Left colon (tissue), 2 donors: ENCODE data around the gene SEPTIN2. TPM values are rescaled to one million over a fixed set of nuclear protein-coding genes. Genes with fewer than 3 reads are reported as not detected.
"Not testable (repeated sequence)": the region's sequence is repeated elsewhere in the genome, so short reads cannot be mapped to it uniquely, and the experiment has no call there.

ENCODE experiments used
- ATAC-seq: fragments of 200-7000 bp; cut with Tn5 transposase; one replicate; pipeline ENCODE4 v1.9.1; 2020; ENCODE audit warnings: mild to moderate bottlenecking, moderate library complexity
- DNase-seq, 2 donors: peaks; one replicate each; pipeline ENCODE4 v3.0.0-alpha.2; 2020
- intact Hi-C, 2 donors: fragments of 100-400 bp; cut with DNase I in 1 of 2; cut with micrococcal nuclease in 1 of 2; formaldehyde crosslinking; loops; one replicate each; pipeline versions ENCODE4 v1.11.2 to v1.14.0; 2022; cut with DNase I, micrococcal nuclease
- total RNA-seq, 2 donors: library from RNA; stranded (reverse); fragmentation: NEBNext Ultra II Directional; extraction: Animal tissue kit (Norgen Biotek cat#: 25700); gene quantifications; one replicate each; pipeline ENCODE4 v1.2.1, GENCODE V29; 2021
- donor health status: DM: no; HTN: no; CAD: no.
- donor health status: DM: yes; HTN: yes; CAD: no.

The SEPTIN2 gene
- total RNA-seq, 2 donors from 2014 or later = 245 to 254 TPM

DNA sequence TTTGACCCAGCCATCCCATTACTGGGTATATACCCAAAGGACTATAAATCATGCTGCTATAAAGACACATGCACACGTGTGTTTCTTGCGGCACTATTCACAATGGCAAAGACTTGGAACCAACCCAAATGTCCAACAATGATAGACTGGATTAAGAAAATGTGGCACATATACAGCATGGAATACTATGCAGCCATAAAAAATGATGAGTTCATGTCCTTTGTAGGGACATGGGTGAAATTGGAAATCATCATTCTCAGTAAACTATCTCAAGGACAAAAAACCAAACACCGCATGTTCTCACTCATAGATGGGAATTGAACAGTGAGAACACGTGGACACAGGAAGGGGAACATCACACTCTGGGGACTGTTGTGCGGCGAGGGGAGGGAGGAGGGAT, 81.1 kb downstream of the SEPTIN2 start:
- DNase-seq, intact Hi-C loops, ATAC-seq: not testable (repeated sequence)

GRCh38 chr2:241399941-241400922, 84.5 kb downstream of the SEPTIN2 start:
- ATAC-seq (peak; percentile 97), DNase-seq (peak; percentile 54 to 71)
- intact Hi-C loops = no loop called here

Other genes with a start within 250 kb of the SEPTIN2 start
- 10 to 100 TPM; 27.7 to 28.7 TPM for gene MTERF4, start 213.6 kb upstream of the SEPTIN2 start, total RNA-seq
- 10 to 100 TPM; 12.3 to 14.8 TPM for gene PASK, start 166.5 kb upstream of the SEPTIN2 start, total RNA-seq
- 10 to 100 TPM; 56.0 to 58.7 TPM for gene PPP1R7, start 165.5 kb upstream of the SEPTIN2 start, total RNA-seq
- 100 to 1,000 TPM in 1 of 2 donors, 10 to 100 TPM in 1; 75.4 to 114 TPM for gene ANO7, start 127.2 kb upstream of the SEPTIN2 start, total RNA-seq
- gene HDLBP, start 253 bp upstream of the SEPTIN2 start, total RNA-seq = 100 to 1,000 TPM; 390 to 417 TPM
- gene FARP2, start 40.4 kb downstream of the SEPTIN2 start, total RNA-seq = 100 to 1,000 TPM; 126 to 138 TPM
- gene STK25, start 192.7 kb downstream of the SEPTIN2 start, total RNA-seq = 100 to 1,000 TPM; 118 to 119 TPM
- 10 to 100 TPM; 10.3 to 14.2 TPM for gene BOK, start 242.8 kb downstream of the SEPTIN2 start, total RNA-seq